GM18520 (cell line): ENCODE data around the gene SCN5A.

ENCODE experiments used
- ATAC-seq: cut with Tn5 transposase; IDR thresholded peaks from one replicate; pipeline ENCODE4 v1.9.1; 2021; ENCODE audit not compliant: unreplicated experiment

SCN5A gene

DNA sequence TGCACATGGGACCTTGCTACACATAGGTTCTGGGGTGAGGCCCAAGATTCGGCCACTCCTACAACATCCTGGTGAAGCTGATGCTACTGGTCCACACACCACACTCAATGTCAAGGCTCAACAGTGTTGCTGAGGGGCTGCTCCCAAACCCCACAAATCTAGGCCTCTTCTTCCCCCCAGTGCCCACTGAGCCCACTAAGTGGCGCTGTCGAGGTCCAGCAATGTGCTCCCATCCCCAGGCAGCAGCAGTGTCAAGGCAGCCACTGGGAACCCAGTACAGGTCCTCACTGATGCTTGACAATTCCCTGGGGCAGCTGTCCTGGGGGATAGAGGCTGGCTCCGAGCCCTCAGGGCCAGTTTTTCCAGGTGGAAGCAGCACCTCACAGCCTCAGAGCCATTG is 21.5 kb downstream of the SCN5A start:
- ATAC-seq: no peak

GRCh38 chr3:38626171-38626570 is 23.3 kb downstream of the SCN5A start:
- ATAC-seq: no peak

GRCh38 chr3:38623539-38623938 is 25.9 kb downstream of the SCN5A start:
- ATAC-seq: no peak

- no peak for ATAC-seq
Measured at GRCh38 chr3:38622336-38622735, 27.2 kb downstream of the SCN5A start.

- ATAC-seq: no peak
Measured at GRCh38 chr3:38620236-38620635, 29.3 kb downstream of the SCN5A start.

GRCh38 chr3:38618343-38618742 is 31.1 kb downstream of the SCN5A start:
- no peak for ATAC-seq

DNA sequence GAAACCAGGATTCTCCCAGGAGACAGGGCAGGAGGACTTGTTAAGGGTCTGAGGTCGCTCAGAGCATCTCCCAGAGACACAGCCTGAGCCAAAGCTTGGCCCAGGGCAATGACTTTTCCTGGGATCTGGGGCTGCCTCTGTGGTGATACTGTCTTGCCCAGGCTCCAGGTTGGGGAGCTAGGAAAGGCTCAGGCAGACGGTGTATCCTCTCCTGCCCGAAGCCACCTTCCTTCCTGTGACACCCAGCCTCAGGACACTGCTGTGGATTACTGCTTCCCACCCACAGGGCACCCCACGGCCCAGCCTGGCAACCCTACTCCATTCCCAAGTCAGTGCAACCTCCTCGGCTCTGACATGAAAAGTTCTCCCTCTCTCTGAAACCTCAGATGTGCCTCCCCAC is 31.9 kb downstream of the SCN5A start:
- ATAC-seq: no peak

- ATAC-seq: no peak
Measured at GRCh38 chr3:38617137-38617536, 32.4 kb downstream of the SCN5A start.

GRCh38 chr3:38616658-38617057 is 32.8 kb downstream of the SCN5A start:
- no peak for ATAC-seq

DNA sequence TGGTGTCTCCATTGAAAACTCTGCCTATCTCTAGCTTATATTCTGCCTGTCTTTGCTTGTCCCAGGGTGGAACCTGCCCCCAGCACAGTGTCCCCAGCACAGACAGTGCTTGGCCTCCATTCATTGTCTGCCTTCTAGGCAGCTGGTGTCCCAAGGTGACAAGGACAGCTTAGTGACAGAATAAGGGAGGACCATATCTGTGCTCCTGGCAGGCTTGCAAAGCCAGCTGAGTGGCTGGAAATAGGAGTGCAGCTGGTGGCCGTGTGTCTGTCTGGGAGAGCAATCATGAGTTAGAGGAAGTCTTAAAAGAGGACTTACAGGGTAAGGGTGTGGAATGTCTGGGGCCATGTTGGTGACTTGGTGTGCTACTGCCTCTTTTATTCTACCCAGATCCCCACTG is 33.4 kb downstream of the SCN5A start:
- ATAC-seq: no peak

DNA sequence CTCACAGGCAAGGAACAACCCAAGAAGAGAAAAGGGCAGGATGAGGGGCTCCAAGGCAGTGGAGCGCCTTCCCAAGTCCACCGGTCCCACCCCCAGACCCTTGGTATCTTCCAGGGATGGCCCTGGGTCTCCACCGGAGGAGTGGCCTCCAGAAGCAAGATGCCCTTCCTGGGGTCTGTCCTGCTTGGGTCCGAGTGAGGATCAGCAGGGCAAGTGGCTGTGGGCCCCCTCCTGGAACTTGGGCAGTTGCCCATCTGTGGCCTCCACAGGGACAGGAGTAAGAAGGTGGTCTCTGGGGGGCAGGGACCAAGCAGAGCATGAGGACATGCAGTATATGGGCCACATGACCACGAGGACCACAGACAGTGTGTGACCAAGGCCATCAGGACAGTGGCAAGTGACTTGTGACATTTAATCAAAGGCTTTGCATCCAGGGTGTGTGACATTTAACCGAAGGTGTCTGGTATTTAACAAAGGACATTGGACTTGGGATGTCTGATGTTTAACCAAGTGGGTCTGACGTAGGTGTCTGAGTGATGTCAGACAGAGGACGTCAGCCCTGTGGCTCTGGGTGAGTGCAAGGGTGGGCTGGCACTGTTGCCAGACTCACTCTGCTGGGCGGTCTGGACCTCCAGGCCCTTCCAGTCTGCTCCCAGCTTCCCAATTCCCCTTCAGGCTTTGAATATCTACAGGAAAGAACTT is 34.7 kb downstream of the SCN5A start:
- ATAC-seq: no peak

DNA sequence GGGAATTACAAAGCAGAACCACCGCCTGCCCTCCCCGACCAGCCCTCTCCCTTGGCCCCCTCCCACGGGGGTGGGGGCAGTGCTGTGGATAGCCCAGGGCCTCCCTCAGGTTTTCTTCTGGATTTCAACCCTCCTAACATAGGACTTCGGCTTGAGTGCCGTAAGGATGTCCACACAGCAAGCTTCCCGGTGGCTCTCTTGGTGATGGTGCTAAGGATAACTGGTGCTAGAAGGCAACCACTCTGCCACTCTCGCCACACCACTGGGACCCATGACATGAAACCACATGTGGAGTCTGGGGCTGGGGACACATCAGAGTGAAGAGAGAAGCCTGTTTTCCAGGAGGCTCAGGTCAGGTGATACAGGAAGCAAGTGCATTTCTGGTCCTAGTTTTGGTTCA is 35.4 kb downstream of the SCN5A start:
- no peak for ATAC-seq

- ATAC-seq: no peak
Measured at GRCh38 chr3:38613426-38613825, 36.1 kb downstream of the SCN5A start.

DNA sequence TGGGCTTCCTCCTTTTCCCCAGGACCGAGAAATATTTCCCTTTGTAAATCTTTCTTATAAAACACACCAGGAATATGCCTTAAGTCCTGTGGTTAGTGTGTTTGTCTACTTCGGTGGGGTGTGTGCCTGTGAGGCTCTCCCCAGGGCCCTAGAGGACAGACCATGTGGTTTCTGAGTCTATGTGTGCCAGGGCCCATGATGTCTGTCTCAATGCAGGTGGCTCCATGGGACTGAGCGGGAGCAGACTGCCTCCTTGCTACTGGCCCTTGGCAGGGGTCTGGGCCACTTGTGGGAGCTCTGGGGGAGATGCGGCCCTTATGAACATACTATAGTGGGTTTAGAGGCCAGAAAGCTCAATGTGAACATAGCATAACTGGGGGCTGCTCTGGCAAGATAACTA is 37.6 kb downstream of the SCN5A start:
- no peak for ATAC-seq

DNA sequence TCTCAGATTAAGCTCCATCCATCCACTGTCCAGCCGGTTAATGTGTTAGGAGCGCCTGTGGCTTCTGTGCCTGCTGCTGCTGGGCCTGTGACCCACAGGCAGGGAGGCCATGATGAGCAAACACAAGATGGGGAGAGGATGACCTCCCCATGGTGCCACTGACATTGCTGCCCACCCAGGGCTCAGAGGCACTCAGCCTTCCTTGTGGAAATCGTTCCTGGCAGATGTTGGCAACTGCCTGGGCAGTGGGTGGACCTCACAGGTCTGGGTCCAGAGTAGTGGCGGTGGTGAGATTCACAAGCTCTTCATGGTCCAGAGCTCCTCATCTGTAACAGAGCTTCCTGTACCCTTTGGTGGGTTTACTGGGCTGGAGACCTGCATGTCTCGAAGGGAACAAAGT is 38.6 kb downstream of the SCN5A start:
- ATAC-seq: no peak

DNA sequence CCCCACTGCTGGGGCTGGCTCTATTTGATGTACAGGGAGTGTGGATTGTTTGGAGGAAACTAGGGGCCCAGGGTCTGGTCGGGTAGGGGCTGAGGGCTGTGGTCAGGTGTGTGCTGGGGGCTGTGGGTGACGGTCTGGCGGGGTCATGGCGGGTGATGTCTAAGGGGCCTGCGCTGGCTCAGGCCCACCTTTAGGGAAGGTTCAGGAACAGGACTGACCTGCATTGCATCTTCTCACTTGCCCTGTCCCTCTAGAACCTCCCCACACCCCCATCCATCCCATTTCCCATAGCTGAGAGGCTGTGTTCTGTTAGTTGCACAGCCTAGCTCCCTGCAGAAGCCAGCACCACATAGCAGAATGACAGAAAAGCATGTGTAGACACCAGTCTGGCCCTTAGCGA is 39.1 kb downstream of the SCN5A start:
- no peak for ATAC-seq

- ATAC-seq: no peak
Measured at GRCh38 chr3:38609386-38610111, 39.9 kb downstream of the SCN5A start.

- no peak for ATAC-seq
Measured at GRCh38 chr3:38608961-38609360, 40.5 kb downstream of the SCN5A start.

DNA sequence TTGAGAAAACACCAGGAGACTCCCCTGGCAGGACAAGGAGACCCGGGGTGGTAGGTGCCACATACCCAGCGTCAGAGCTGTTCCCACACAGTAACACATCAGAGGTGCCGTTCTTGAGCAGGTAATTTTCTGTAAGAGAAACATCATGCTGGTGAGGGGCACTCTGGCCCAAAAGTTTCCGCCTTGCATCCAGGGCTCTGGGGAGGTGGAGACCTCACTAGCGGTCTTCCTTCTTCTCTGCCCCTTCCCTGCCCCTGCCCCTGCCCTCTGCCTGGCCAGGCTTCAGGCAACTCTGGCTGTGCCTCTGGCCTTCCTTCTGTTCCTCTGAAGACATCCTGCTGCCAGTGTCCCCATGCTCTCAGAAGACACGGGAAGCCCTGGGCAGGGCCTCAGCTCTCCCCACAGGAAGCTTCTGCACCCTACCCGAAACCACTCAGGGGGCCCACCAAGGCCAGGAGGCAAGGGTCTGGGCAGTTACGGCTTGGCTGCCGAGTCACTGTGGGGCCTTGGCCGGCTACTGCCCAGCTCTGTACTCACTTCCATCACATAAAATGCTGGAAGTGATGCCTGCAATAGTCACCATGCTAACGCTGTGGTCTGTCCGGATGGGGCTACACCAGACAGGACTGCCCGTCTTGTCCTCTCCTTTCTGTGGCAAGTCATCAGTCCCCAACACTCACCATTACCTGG is 41.3 kb downstream of the SCN5A start:
- ATAC-seq: no peak

DNA sequence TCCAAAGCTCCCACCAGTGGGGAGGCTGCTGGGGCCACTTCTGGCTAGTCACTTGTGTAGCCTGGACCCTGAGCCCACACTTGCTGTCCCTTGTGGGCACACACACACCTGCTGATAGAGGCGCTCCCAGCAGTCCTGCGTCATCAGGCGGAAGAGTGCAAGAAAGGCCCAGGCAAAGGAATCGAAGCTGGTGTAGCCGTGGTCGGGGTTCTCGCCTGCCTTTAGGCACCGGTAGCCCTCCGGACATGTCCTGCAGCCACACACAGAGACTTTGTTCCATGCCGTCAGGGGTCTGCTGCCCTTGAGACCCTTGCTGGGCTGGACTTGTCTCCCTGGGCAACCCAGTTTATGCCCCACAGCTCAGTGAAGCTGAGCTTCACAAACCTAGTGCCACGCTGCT is 42.9 kb downstream of the SCN5A start:
- no peak for ATAC-seq

- no peak for ATAC-seq
Measured at GRCh38 chr3:38605981-38606380, 43.5 kb downstream of the SCN5A start.

DNA sequence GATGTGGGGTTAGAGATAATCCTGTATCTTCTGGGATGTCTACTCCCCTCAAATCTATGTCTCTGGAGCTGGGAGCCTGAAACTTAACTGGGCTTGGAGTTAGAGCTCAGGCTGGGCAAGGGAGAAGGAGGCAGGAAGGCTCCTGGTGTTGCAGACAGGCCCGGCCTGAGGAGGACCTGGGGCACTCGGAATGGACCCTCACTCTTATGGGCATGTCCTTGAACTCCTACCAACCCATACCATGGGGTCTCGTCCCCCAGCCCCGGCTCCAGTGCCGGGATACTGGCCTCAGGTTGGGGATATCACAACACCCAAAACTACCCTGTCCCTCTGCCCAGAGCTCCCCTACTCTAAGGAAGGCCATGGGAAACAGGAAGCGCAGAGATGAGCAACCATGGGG is 45.2 kb downstream of the SCN5A start:
- no peak for ATAC-seq
